Heart right ventricle (tissue), 16 donors: ENCODE results near the gene SBF2. TPM values are rescaled to one million over a fixed set of nuclear protein-coding genes. Genes with fewer than 3 reads are reported as not detected.

Experiments
- ATAC-seq, 8 donors: fragments of 200-7000 bp; cut with Tn5 transposase; one replicate each; pipeline ENCODE4 v1.9.1; 2020; ENCODE audit warnings: mild to moderate bottlenecking in 8 of 8, moderate library complexity in 8 of 8, moderate number of reproducible peaks in 1 of 8
- DNase-seq, 2 donors: peaks; one replicate each; pipeline ENCODE4 v3.0.0-alpha.2; 2020
- H3K27ac ChIP-seq, 10 donors: fragments of 200-600 bp; sonication (generic) in 2 of 10; one replicate each; pipeline versions ENCODE4 v1.5.0 to v1.8.0; 2020 to 2022; ENCODE audit warnings: mild to moderate bottlenecking in 3 of 10
- H3K27me3 ChIP-seq, 7 donors: fragments of 200-600 bp; one replicate each; pipeline ENCODE4 v1.8.0; 2021 to 2022; ENCODE audit warnings: mild to moderate bottlenecking in 2 of 7
- H3K36me3 ChIP-seq, 9 donors: fragments of 200-600 bp; sonication (generic) in 1 of 9; one replicate each; pipeline versions ENCODE4 v1.5.0 to v1.8.0; 2020 to 2022; ENCODE audit warnings: mild to moderate bottlenecking in 2 of 9
- H3K4me1 ChIP-seq, 9 donors: fragments of 200-600 bp; sonication (generic) in 1 of 9; one replicate each; pipeline versions ENCODE4 v1.5.0 to v1.8.0; 2020 to 2022; ENCODE audit warnings: mild to moderate bottlenecking in 4 of 9
- H3K4me3 ChIP-seq, 10 donors: fragments of 200-600 bp; sonication (generic) in 2 of 10; one replicate each; pipeline versions ENCODE4 v1.5.0 to v1.8.0; 2020 to 2022; ENCODE audit warnings: mild to moderate bottlenecking in 7 of 10, moderate library complexity in 2 of 10
- H3K9me3 ChIP-seq, 11 donors: fragments of 200-600 bp in 10 of 11; sonication (generic) in 2 of 11; one replicate each; pipeline versions ENCODE4 v1.5.0 to v1.8.0; 2013 to 2022; ENCODE audit warnings: mild to moderate bottlenecking in 2 of 11, control low read depth in 1 of 11, moderate library complexity in 1 of 11
- WGBS, 2 donors: extraction: QIAGEN DNeasy Blood & Tissue Kit; methylation state at CpG; one replicate each; pipeline ENCODE4 v1.1.7; 2013; ENCODE audit warnings: inconsistent platforms in 1 of 2; 5-methylcytosine and 5-hydroxymethylcytosine counted together
- intact Hi-C, 10 donors: fragments of 100-400 bp; cut with DNase I; formaldehyde crosslinking; loops; one replicate each; pipeline versions ENCODE4 v1.11.1 to v1.14.2; 2022
- polyA plus RNA-seq, 2 donors: library from polyadenylated mRNA; stranded (reverse); fragments of 200-250 nt; gene quantifications; one replicate each; pipeline ENCODE4 v1.2.3, GENCODE V29; 2013
- total RNA-seq, 10 donors: library from RNA; stranded (reverse); fragmentation: NEBNext Ultra II Directional in 3 of 10; extraction: Animal tissue kit (Norgen Biotek cat#: 25700) in 3 of 10; gene quantifications; one replicate each; pipeline versions ENCODE4 v1.2.1 to v1.2.4, GENCODE V29; 2021 to 2023
- TF ChIP-seq, protein P1 (sequence below), 9 donors: fragments of 200-600 bp; sonication (generic) in 2 of 9; IDR thresholded peaks; one replicate each; pipeline versions ENCODE4 v1.5.0 to v1.8.0; 2021 to 2022; ENCODE audit warnings: antibody characterized with exemption in 9 of 9, mild to moderate bottlenecking in 5 of 9, moderate library complexity in 1 of 9
- donor health status: Arrhythmogenic right ventricular cardiomyopathy.
- donor health status: ischemic (EF 13 %, LVEDD 7.1; RV severe dilation, severe dysfunction).
- donor health status: healthy with polysubstance abuse.
- donor health status: DM: no; HTN: yes; CAD: no.
- donor health status: DM: no; HTN: no; CAD: no.
- donor health status: ischemic (EF 25% LVEDD 6.9; RV normal size, moderate dysfunction).
- donor health status: ischemic (EF 25% LVEDD 5.7; RV mildly dilated, moderate dysfunction).
- donor health status: healthy.
- donor health status: DM: yes; HTN: yes; CAD: no.
- donor health status: Ischemic cardiomyopathy.
- donor health status: ischemic (EF 35%, LVEDD 5.7; RV mildly dilated, moderate dysfunction).
- donor health status: nonischemic (EF 11% LVEDD 7.7; RV severe dilation, severe dysfunction).
- donor health status: DM: yes; HTN: yes; CAD: no.
- donor health status: PGD.
- donor health status: ischemic (EF 29% LVEDD 5.4; RV normal size, mild dysfunction).
- donor health status: nonischemic (EF 23%, LVEDD 6.1; RV moderate dilation, normal function).

The SBF2 gene
- total and polyA plus RNA-seq, 12 donors, result 8.9 to 27.1 (median 21.2) TPM

DNA sequence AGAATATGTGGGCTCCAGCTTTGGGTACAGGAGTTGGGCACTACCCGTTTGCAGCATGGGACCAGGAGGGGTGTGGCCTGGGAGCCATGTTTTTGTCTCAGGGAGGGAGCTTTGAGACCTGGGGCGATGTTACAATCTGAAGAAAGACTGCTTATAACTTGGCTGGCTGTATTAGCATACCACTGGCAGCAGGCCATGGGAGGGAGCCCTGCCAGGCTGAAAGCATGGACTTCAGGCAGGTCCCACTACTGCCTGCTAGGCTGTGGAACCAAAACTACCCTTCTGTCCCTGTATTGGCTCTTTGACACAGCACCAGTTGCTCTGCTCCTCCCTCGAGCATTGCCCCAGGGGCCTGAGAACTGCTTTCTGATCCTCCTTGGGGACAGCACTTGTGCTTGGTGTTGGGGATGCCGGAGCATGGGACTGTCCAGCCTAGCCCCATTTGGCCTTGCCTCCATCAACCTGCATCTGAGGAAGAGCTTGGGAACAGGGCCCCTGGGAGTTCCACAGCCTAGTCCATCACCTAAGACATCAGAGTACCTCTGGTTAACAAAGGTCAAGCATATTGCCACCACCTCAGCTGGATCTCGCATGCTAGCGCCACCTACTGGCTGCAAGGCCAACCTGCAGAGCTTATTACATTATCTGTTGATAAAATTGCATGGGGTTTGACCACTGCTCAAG, 217.4 kb downstream of the SBF2 start:
- H3K9me3 ChIP-seq, result peaks cover 0 to 45% (median 20%) of the 10 kb centered on the region in 11 donors
- no peak overlapping the region for H3K27ac ChIP-seq
- H3K4me1 ChIP-seq, result peaks cover 0 to 12% (median 8%) of the 10 kb centered on the region in 9 donors
- TF ChIP-seq, protein P1, sequence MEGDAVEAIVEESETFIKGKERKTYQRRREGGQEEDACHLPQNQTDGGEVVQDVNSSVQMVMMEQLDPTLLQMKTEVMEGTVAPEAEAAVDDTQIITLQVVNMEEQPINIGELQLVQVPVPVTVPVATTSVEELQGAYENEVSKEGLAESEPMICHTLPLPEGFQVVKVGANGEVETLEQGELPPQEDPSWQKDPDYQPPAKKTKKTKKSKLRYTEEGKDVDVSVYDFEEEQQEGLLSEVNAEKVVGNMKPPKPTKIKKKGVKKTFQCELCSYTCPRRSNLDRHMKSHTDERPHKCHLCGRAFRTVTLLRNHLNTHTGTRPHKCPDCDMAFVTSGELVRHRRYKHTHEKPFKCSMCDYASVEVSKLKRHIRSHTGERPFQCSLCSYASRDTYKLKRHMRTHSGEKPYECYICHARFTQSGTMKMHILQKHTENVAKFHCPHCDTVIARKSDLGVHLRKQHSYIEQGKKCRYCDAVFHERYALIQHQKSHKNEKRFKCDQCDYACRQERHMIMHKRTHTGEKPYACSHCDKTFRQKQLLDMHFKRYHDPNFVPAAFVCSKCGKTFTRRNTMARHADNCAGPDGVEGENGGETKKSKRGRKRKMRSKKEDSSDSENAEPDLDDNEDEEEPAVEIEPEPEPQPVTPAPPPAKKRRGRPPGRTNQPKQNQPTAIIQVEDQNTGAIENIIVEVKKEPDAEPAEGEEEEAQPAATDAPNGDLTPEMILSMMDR (IDR thresholded peaks at IDR 0.05), result peak in 8 of 9 donors; percentile 16 to 69 (median 44)
- no peak overlapping the region for H3K4me3 ChIP-seq
- peak; percentile 54 to 58 for DNase-seq
- no peaks in the 10 kb centered on the region for H3K27me3 ChIP-seq
- H3K36me3 ChIP-seq, result no peaks in the 10 kb centered on the region
- ATAC-seq, result peak; percentile 49 to 87 (median 75)
- 38 to 49% methylated on average over 6 of the region's 6 CpGs for WGBS, 2 donors
- intact Hi-C loops, result no loop called here

DNA sequence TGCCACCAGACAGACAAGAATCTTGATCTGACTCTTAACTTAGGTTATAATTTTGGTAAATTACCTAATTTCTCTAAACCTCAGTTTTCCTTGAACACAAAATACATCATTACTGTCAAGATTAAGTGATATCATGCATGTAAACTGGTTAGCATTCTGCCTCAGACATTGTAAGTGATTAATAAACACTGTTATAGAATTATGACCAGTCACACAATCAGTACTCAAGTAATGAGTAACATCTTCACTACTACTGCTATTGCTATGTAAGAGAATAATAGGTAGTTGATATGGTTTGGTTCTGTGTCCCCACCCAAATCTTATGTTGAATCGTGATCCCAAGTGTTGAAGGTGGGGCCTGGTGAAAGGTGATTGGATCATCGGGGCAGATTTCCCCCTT, 218.9 kb downstream of the SBF2 start:
- TF ChIP-seq, protein P1 (IDR thresholded peaks at IDR 0.05), result no peak
- no peaks in the 10 kb centered on the region for H3K36me3 ChIP-seq
- H3K4me3 ChIP-seq, result no peak overlapping the region
- no peaks in the 10 kb centered on the region for H3K27me3 ChIP-seq
- no peak overlapping the region for H3K27ac ChIP-seq
- intact Hi-C loops, result no loop called here
- ATAC-seq (no peak), DNase-seq (no peak)
- peaks cover 0 to 12% (median 8%) of the 10 kb centered on the region in 9 donors for H3K4me1 ChIP-seq
- H3K9me3 ChIP-seq, result peaks cover 0 to 36% (median 15%) of the 10 kb centered on the region in 11 donors
- 92 to 94% methylated on average over 2 of the region's 2 CpGs for WGBS, 2 donors

DNA sequence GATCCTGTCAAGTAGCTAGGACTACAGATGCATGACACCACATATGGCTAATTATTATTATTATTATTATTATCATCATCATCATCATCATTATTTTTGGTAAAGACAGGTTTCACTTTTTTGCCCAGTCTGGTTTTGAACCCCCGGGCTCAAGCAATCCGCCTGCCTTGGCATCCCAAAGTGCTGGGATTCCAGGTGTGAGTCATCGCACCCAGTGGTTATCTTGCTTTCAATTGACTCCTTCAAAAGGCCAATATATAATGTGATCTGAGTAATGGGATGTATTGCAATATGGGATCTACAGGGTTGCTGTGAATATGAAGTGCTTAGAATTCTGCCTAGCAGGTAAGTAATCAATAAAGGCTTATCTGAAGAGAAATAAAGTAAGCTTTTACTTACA, 221.2 kb downstream of the SBF2 start:
- no peak for ATAC-seq

DNA sequence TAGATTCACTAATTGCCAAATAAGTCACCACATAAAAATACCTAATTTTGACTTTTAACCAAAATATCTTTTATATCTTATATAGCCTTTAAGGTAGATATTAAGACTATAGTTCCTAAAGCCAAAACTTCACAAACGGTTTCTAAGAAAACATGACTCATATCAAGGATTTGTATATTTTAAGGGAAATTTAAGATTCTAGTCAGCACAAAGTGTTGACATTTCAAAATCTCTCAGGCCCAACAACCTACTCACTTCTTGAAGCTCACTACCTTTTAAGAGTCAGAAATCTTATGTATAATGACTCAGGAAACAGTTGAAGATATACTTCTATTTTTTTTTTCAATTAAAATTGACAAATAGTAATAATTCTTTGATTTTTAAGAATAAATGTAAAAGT, 221.9 kb downstream of the SBF2 start:
- DNase-seq (no peak), ATAC-seq (no peak)
- H3K4me1 ChIP-seq, result peaks cover 0 to 12% (median 8%) of the 10 kb centered on the region in 9 donors
- H3K4me3 ChIP-seq, result no peak overlapping the region
- WGBS, 2 donors, result 96 to 98% methylated on average over 1 of the region's 1 CpG
- H3K36me3 ChIP-seq, result no peaks in the 10 kb centered on the region
- H3K9me3 ChIP-seq, result peaks cover 0 to 8% (median 0%) of the 10 kb centered on the region in 11 donors
- intact Hi-C loops, result no loop called here
- no peak overlapping the region for H3K27ac ChIP-seq
- H3K27me3 ChIP-seq, result no peaks in the 10 kb centered on the region
- TF ChIP-seq, protein P1 (IDR thresholded peaks at IDR 0.05), result no peak

More for the DNA sequence above, 221.2 kb downstream of the SBF2 start:
- TF ChIP-seq, protein P1 (IDR thresholded peaks at IDR 0.05), result no peak
- DNase-seq, result no peak
- 99 to 100% methylated on average over 3 of the region's 3 CpGs for WGBS, 2 donors
- intact Hi-C loops, result no loop called here
- Histone ChIP-seq H3K27me3 (no peaks in the 10 kb centered on the region), H3K27ac (no peak overlapping the region), H3K36me3 (no peaks in the 10 kb centered on the region), H3K9me3 (peaks cover 0 to 13% (median 0%) of the 10 kb centered on the region in 11 donors), H3K4me3 (no peak overlapping the region), H3K4me1 (peaks cover 0 to 12% (median 8%) of the 10 kb centered on the region in 9 donors)
